Small intestine (tissue), 7 donors: ENCODE results near the gene SOS1. TPM values are rescaled to one million over a fixed set of nuclear protein-coding genes. Genes with fewer than 3 reads are reported as not detected.

Experiments used
- DNase-seq, 2 donors: peaks; one replicate each; pipeline versions ENCODE4 v3.0.0 to v3.0.0-alpha.2; 2013
- FAIRE-seq: peaks from 2 replicates; lab custom pipeline; 2012; peaks lifted over from hg19 to GRCh38; lab: Jason Lieb, UNC
- H3K27ac ChIP-seq, 3 donors: one replicate each; pipeline ENCODE4 v1.5.1; 2013; ENCODE audit warnings: low read length in 2 of 3, mild to moderate bottlenecking in 2 of 3, control low read depth in 1 of 3, inconsistent platforms in 1 of 3, low read depth in 1 of 3, moderate library complexity in 1 of 3
- H3K27me3 ChIP-seq, 3 donors: one replicate each; pipeline ENCODE4 v1.6.1; 2013; ENCODE audit warnings: low read length in 3 of 3, inconsistent platforms in 1 of 3; ENCODE audit not compliant: control insufficient read depth in 3 of 3, insufficient read depth in 3 of 3
- H3K36me3 ChIP-seq, 3 donors: one replicate each; pipeline ENCODE4 v1.6.1; 2013; ENCODE audit warnings: low read length in 3 of 3, inconsistent platforms in 1 of 3, low read depth in 1 of 3, mild to moderate bottlenecking in 1 of 3, moderate library complexity in 1 of 3; ENCODE audit not compliant: control insufficient read depth in 3 of 3, insufficient read depth in 2 of 3
- H3K4me1 ChIP-seq, 3 donors: one replicate each; pipeline ENCODE4 v1.6.1; 2013; ENCODE audit warnings: low read length in 2 of 3, inconsistent platforms in 1 of 3, low read depth in 1 of 3, mild to moderate bottlenecking in 1 of 3, moderate library complexity in 1 of 3; ENCODE audit not compliant: control insufficient read depth in 3 of 3, insufficient read depth in 2 of 3
- H3K4me3 ChIP-seq, 3 donors: one replicate each; pipeline ENCODE4 v1.5.1; 2013; ENCODE audit warnings: low read length in 3 of 3, control low read depth in 1 of 3, inconsistent platforms in 1 of 3, low read depth in 1 of 3, mild to moderate bottlenecking in 1 of 3, moderate library complexity in 1 of 3
- H3K9me3 ChIP-seq, 2 donors: one replicate each; pipeline ENCODE4 v1.6.1; 2013; ENCODE audit warnings: low read depth in 1 of 2, low read length in 1 of 2; ENCODE audit not compliant: control insufficient read depth in 2 of 2, insufficient read depth in 1 of 2
- WGBS, 3 donors: extraction: QIAGEN DNeasy Blood & Tissue Kit; methylation state at CpG; one replicate each; pipeline ENCODE4 v1.1.7; 2013; 5-methylcytosine and 5-hydroxymethylcytosine counted together
- polyA plus RNA-seq, 4 donors: library from polyadenylated mRNA; stranded (reverse) in 3 of 4; unstranded in 1 of 4; fragments of 200-250 nt in 3 of 4; fragments of 120-200 nt in 1 of 4; gene quantifications; one replicate each; pipeline versions ENCODE4 v1.2.1 to v1.2.3, GENCODE V29; 2013
- donor health status: healthy with polysubstance abuse.
- donor health status: control.
- donor health status: control.
- donor health status: Bipolar disorder and iron deficiency.
- donor health status: healthy.

SOS1 gene
- polyA plus RNA-seq, 4 donors, result 7.8 to 43.0 (median 14.3) TPM

DNA sequence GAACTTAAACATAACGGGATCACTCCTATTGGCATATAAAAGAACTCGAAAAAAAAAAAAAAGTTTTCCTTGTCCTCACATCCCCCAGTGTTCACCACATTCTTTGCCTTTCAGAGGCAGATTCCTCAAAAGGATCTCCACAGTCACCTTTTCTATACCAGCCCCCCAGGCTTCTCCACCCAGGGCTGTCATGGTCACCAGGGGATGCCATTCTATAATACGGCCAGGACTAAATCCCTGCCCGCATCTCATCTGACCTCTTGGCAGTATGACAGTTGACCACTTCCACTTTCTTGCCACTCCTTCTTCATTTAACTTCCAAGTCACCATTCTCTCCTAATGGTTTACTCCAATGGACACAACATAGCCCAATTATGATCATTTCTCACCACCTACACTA lies 29.3 kb downstream of the SOS1 start:
- Histone ChIP-seq H3K27me3 (no peaks in the 10 kb centered on the region), H3K4me3 (no peak overlapping the region), H3K36me3 (peaks cover 0 to 9% (median 0%) of the 10 kb centered on the region in 3 donors), H3K27ac (no peak overlapping the region), H3K9me3 (no peaks in the 10 kb centered on the region), H3K4me1 (peaks cover 0 to 10% (median 3%) of the 10 kb centered on the region in 3 donors)
- 86 to 91% (median 89%) methylated on average over 4 of the region's 4 CpGs for WGBS, 3 donors
- no peak for FAIRE-seq
- no peak for DNase-seq

- H3K4me3 ChIP-seq, result no peak overlapping the region
- no peaks in the 10 kb centered on the region for H3K9me3 ChIP-seq
- peaks cover 0 to 10% (median 3%) of the 10 kb centered on the region in 3 donors for H3K4me1 ChIP-seq
- peaks cover 0 to 9% (median 0%) of the 10 kb centered on the region in 3 donors for H3K36me3 ChIP-seq
- no peak for DNase-seq
- H3K27me3 ChIP-seq, result no peaks in the 10 kb centered on the region
- 91 to 100% (median 97%) methylated on average over 3 of the region's 3 CpGs for WGBS, 3 donors
- FAIRE-seq, result no peak
- H3K27ac ChIP-seq, result no peak overlapping the region
Measured at GRCh38 chr2:39091063-39091462, 29.8 kb downstream of the SOS1 start.

- Histone ChIP-seq H3K4me3 (no peak overlapping the region), H3K36me3 (peaks cover 0 to 12% (median 0%) of the 10 kb centered on the region in 3 donors), H3K27me3 (no peaks in the 10 kb centered on the region), H3K9me3 (peaks cover 0 to 3% of the 10 kb centered on the region in 2 donors), H3K4me1 (no peaks in the 10 kb centered on the region), H3K27ac (no peak overlapping the region)
- FAIRE-seq (no peak), DNase-seq (no peak)
- WGBS, 3 donors, result 96 to 99% (median 98%) methylated on average over 5 of the region's 5 CpGs
Measured at GRCh38 chr2:39080152-39080551, 40.7 kb downstream of the SOS1 start.

GRCh38 chr2:39069890-39070465 lies 50.9 kb downstream of the SOS1 start:
- Histone ChIP-seq H3K27me3 (no peaks in the 10 kb centered on the region), H3K9me3 (no peaks in the 10 kb centered on the region), H3K27ac (no peak overlapping the region), H3K36me3 (peaks cover 0 to 11% (median 3%) of the 10 kb centered on the region in 3 donors), H3K4me1 (no peaks in the 10 kb centered on the region), H3K4me3 (no peak overlapping the region)
- FAIRE-seq, result no peak
- DNase-seq, result no peak
- WGBS, 3 donors, result 87 to 90% (median 89%) methylated on average over 1 of the region's 1 CpG

DNA sequence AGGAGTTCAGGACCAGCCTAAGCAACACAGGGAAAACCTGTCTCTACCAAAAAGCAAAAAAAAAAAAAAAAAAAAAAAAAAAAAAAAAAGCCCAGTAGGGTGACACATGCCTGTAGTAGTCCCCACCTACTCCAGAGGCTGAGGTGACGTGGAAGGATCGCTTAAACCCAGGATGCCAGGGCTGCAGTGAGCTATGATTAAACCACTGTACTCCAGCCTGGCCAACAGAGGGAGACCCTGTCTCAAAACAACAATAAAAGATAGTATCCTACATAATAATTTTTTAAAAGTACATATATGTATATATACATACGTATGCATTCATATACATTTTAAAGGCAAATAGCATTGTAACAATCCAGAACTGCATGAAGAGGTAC lies 51.7 kb downstream of the SOS1 start:
- no peak for FAIRE-seq
- WGBS, 3 donors, result 86 to 91% (median 89%) methylated on average over 3 of the region's 3 CpGs
- DNase-seq, result no peak
- no peak overlapping the region for H3K27ac ChIP-seq
- no peaks in the 10 kb centered on the region for H3K9me3 ChIP-seq
- H3K27me3 ChIP-seq, result no peaks in the 10 kb centered on the region
- no peak overlapping the region for H3K4me3 ChIP-seq
- H3K4me1 ChIP-seq, result no peaks in the 10 kb centered on the region
- peaks cover 0 to 5% (median 3%) of the 10 kb centered on the region in 3 donors for H3K36me3 ChIP-seq

DNA sequence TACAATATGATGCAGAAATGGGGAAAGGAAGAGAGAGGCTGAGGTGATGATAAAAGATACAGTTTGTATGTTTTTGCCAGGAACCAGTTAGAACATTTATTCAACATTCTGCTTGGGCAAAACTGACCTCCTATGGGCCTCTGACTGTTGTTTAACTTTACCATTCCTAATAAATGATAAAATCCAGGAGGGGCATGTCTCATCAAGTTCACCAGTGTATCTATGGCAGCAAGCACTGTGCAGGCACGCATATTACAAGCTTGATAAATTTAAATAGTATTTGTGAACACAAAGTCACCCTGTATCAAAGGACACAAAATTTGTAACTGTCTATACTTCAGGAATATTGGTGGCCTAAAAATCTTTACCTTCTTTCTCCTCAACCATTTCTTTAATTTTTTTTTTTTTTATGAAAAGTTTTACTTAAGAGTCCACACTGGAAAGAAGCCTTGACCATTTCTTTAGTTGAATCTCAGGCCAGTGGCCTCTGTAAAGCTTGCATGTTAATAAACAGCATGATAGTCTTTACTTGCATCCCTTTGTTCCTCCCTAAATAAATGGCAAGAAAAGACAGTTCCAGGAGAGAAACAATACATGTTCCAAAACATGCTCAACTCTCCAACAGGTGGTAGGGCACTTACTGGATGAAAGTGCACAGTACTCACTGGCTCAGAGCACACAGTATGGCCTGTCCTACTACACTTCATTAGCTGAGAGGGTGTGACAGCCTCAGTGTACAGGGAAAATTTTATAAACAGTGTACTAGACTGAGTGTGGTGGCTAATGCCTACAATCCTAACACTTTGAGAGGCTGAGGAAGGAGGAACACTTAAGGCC lies 52.3 kb downstream of the SOS1 start:
- peaks cover 0 to 6% (median 3%) of the 10 kb centered on the region in 3 donors for H3K36me3 ChIP-seq
- 81 to 94% (median 88%) methylated on average over 1 of the region's 1 CpG for WGBS, 3 donors
- H3K27ac ChIP-seq, result no peak overlapping the region
- FAIRE-seq (no peak), DNase-seq (no peak)
- H3K27me3 ChIP-seq, result no peaks in the 10 kb centered on the region
- H3K4me1 ChIP-seq, result no peaks in the 10 kb centered on the region
- H3K9me3 ChIP-seq, result no peaks in the 10 kb centered on the region
- no peak overlapping the region for H3K4me3 ChIP-seq

DNA sequence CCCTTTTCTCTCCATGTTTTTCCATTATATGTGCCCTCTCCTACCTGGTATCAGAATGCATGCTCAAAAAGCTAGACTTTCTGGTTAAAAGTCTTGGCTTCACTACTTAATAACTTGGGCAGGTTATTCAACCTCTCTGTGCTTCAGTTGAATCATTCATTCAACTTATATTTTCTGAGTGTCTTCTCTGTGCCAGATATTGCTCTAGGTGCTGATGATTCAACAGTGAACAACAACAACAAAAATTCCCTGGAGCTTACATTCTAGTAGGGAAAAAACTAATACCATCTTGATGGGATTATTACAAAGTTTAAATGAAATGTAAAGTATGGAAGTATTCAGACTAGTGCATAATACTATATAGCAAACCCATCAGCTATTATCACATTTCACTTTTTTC lies 55.2 kb downstream of the SOS1 start:
- Histone ChIP-seq H3K4me1 (no peaks in the 10 kb centered on the region), H3K4me3 (no peak overlapping the region), H3K36me3 (peaks cover 0 to 6% (median 3%) of the 10 kb centered on the region in 3 donors), H3K27ac (no peak overlapping the region), H3K9me3 (no peaks in the 10 kb centered on the region), H3K27me3 (no peaks in the 10 kb centered on the region)
- FAIRE-seq, result no peak
- DNase-seq, result no peak

GRCh38 chr2:39062320-39062719 lies 58.5 kb downstream of the SOS1 start:
- DNase-seq, result peak; percentile 7 to 27
- no peaks in the 10 kb centered on the region for H3K27me3 ChIP-seq
- FAIRE-seq, result peak; percentile 55
- H3K27ac ChIP-seq, result no peak overlapping the region
- no peaks in the 10 kb centered on the region for H3K4me1 ChIP-seq
- peaks cover 0 to 6% (median 3%) of the 10 kb centered on the region in 3 donors for H3K36me3 ChIP-seq
- H3K9me3 ChIP-seq, result no peaks in the 10 kb centered on the region
- H3K4me3 ChIP-seq, result no peak overlapping the region
- WGBS, 3 donors, result 35 to 71% (median 64%) methylated on average over 6 of the region's 6 CpGs
